Progenitor cell of endocrine pancreas (in vitro differentiated cells): Measurements from ENCODE around the gene EIF5AL1. TPM values are rescaled to one million over a fixed set of nuclear protein-coding genes. Genes with fewer than 3 reads are reported as not detected.

Experiments used
- DNase-seq: peaks from one replicate; pipeline ENCODE4 v3.0.0; 2021; ENCODE audit warnings: low spot score; ENCODE audit not compliant: unreplicated experiment
- H3K27ac Mint-ChIP-seq: 2 replicates; pipeline ENCODE4 v1.8.0; 2021; ENCODE audit warnings: mild to moderate bottlenecking, moderate library complexity, mixed read lengths
- H3K27me3 Mint-ChIP-seq: 2 replicates; pipeline ENCODE4 v1.8.0; 2021; ENCODE audit warnings: mixed read lengths
- H3K36me3 Mint-ChIP-seq: 2 replicates; pipeline ENCODE4 v1.8.0; 2022; ENCODE audit warnings: mixed read lengths; ENCODE audit not compliant: insufficient read depth
- H3K4me1 Mint-ChIP-seq: 2 replicates; pipeline ENCODE4 v1.8.0; 2021; ENCODE audit warnings: low read depth, mixed read lengths
- H3K4me3 Mint-ChIP-seq: 2 replicates; pipeline ENCODE4 v1.8.0; 2021; ENCODE audit warnings: low read depth, mild to moderate bottlenecking, moderate library complexity, mixed read lengths
- H3K9me3 Mint-ChIP-seq: 2 replicates; pipeline ENCODE4 v1.8.0; 2021; ENCODE audit warnings: low read depth, mixed read lengths
- total RNA-seq: library from RNA; stranded (reverse); gene quantifications from 2 replicates; pipeline ENCODE4 v1.2.1, GENCODE V29; 2021
- TF ChIP-seq, protein P1 (sequence below): fragments of 200-600 bp; sonication (generic); IDR thresholded peaks from one replicate; pipeline ENCODE4 v1.5.0; 2021; ENCODE audit warnings: antibody characterized with exemption, mild to moderate bottlenecking; ENCODE audit not compliant: unreplicated experiment

Gene EIF5AL1
- total RNA-seq, 1 donor from 2014 or later, result 0.12 TPM

DNA sequence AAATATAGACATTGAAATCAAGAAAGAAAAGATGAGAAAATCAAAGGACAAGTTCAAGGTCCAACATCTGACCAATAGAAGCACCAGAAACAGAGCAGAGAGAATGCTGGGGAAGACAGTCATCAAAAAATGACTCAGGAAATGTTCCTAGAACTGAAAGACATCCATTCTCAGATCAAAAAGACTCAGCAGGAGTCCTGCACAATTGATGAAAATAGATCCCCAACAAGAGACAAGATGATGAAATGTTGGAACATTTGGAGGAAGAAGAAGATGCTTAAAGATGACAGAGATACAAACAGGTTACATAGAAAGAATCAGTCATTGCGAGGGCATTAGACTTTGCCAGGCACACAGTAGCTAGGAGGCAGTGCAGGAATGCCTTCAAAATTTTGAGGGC is 30.0 kb upstream of the EIF5AL1 start:
- Mint-ChIP-seq H3K9me3 (no peaks in the 10 kb centered on the region), H3K4me1 (no peaks in the 10 kb centered on the region), H3K27me3 (peaks cover 13% of the 10 kb centered on the region), H3K36me3 (no peaks in the 10 kb centered on the region), H3K4me3 (no peak overlapping the region), H3K27ac (no peak overlapping the region)
- DNase-seq, result no peak
- TF ChIP-seq, protein P1, sequence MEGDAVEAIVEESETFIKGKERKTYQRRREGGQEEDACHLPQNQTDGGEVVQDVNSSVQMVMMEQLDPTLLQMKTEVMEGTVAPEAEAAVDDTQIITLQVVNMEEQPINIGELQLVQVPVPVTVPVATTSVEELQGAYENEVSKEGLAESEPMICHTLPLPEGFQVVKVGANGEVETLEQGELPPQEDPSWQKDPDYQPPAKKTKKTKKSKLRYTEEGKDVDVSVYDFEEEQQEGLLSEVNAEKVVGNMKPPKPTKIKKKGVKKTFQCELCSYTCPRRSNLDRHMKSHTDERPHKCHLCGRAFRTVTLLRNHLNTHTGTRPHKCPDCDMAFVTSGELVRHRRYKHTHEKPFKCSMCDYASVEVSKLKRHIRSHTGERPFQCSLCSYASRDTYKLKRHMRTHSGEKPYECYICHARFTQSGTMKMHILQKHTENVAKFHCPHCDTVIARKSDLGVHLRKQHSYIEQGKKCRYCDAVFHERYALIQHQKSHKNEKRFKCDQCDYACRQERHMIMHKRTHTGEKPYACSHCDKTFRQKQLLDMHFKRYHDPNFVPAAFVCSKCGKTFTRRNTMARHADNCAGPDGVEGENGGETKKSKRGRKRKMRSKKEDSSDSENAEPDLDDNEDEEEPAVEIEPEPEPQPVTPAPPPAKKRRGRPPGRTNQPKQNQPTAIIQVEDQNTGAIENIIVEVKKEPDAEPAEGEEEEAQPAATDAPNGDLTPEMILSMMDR, result no peak

DNA sequence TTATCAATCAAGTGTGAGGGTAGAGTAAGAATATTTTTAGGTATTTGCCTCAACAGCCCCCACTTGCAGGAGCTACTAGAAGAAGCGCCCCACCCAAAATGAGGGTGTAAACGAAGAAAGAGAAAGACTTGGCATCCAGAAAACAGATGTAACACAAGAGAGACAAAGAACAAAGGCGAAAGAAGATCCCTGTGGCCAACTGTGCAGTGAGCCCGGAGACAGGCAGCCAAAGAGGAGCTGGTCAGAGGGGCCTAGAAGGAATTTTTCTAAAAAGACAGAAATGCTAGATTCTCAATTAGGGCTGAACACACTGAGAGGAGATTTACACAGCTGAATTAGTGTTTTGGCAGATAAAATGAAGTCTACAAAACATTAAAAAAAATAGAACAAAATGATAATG is 29.6 kb upstream of the EIF5AL1 start:
- no peaks in the 10 kb centered on the region for H3K36me3 Mint-ChIP-seq
- no peak for DNase-seq

DNA sequence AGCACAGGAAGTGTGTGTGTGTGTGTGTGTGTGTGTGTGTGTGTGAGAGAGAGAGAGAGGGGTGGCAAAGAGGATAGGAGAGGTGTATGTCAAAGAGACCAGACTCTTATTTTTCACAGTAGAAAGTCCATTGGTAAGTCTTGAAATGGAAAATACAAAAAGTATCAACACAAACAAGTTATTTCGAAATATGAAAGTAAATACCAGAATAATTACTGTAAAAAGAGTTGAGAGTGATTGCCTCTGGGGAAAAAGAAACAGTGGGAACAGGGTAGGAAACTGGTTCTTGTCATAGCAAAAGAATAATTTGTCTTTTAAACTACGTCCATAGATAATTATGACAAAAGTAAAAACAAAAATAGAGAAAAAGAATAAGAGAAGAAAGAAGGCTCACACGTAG is 29.0 kb upstream of the EIF5AL1 start:
- Mint-ChIP-seq H3K36me3 (no peaks in the 10 kb centered on the region), H3K27me3 (peaks cover 9% of the 10 kb centered on the region), H3K9me3 (no peaks in the 10 kb centered on the region), H3K4me1 (no peaks in the 10 kb centered on the region), H3K4me3 (no peak overlapping the region), H3K27ac (no peak overlapping the region)
- TF ChIP-seq, protein P1, result no peak
- DNase-seq, result no peak

More for the DNA sequence above, 29.6 kb upstream of the EIF5AL1 start:
- H3K4me3 Mint-ChIP-seq, result no peak overlapping the region
- no peaks in the 10 kb centered on the region for H3K9me3 Mint-ChIP-seq
- peaks cover 9% of the 10 kb centered on the region for H3K27me3 Mint-ChIP-seq
- H3K27ac Mint-ChIP-seq, result no peak overlapping the region
- H3K4me1 Mint-ChIP-seq, result no peaks in the 10 kb centered on the region
- TF ChIP-seq, protein P1, result no peak

DNA sequence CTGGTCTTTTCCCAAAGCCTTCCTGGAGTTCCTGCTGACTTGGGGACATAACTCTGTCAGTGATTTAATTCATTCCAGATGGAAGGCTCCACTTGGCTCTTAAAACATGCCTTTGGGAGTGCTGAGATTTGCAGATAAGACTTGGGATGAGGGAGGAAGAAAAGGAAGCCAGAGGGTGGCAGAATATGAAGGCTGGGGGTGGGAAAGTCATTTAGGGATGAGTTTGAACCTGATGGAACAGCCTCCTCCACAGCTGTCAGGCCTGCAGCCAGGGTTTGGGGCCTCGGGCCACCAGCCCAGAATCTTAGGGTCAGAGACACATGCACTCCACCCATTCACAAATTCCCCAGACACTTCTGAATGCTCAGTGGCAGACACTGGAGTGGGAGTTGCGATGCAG is 28.4 kb upstream of the EIF5AL1 start:
- Mint-ChIP-seq H3K9me3 (no peaks in the 10 kb centered on the region), H3K27me3 (peaks cover 12% of the 10 kb centered on the region), H3K4me3 (no peak overlapping the region), H3K36me3 (no peaks in the 10 kb centered on the region), H3K27ac (no peak overlapping the region), H3K4me1 (no peaks in the 10 kb centered on the region)
- TF ChIP-seq, protein P1, result no peak
- no peak for DNase-seq

DNA sequence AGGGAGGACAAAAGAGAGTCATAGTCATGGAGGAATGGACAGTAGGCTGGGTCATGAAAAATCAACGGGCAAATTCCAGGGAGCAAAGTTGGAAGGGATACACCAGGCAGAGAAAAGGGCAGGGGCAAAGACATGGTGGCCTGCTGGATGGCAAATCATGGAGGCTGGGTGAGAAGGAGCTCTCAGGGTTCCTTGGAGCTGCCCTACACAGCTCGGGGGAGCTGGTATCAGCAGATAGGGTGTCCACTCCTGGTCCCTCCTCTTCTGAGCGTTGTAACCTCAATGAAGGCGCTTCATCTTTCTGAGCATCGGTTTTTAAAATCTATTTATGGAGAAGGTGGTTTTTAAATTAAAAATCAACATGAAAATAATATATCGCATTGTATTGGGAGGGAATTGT is 27.9 kb upstream of the EIF5AL1 start:
- no peaks in the 10 kb centered on the region for H3K36me3 Mint-ChIP-seq
- H3K4me3 Mint-ChIP-seq, result no peak overlapping the region
- peaks cover 12% of the 10 kb centered on the region for H3K27me3 Mint-ChIP-seq
- no peaks in the 10 kb centered on the region for H3K4me1 Mint-ChIP-seq
- TF ChIP-seq, protein P1, result no peak
- H3K27ac Mint-ChIP-seq, result no peak overlapping the region
- no peaks in the 10 kb centered on the region for H3K9me3 Mint-ChIP-seq
- no peak for DNase-seq
